Mesenchymal stem cell (in vitro differentiated cells and primary cell): ENCODE data around the gene SCRN2.
A peak's percentile ranks its signal among the peaks of the same experiment; 100 is the strongest.

Source experiments
- DNase-seq: peaks from one replicate; pipeline ENCODE4 v3.0.0-alpha.2; 2013
- H2AFZ ChIP-seq: one replicate; pipeline ENCODE4 v1.6.1; 2013; ENCODE audit warnings: low read depth, mild to moderate bottlenecking, control low read depth, inconsistent platforms, low read length, moderate library complexity
- H2AK5ac ChIP-seq: 2 replicates; pipeline ENCODE4 v1.6.1; 2013; ENCODE audit warnings: low read length, moderate library complexity, mild to moderate bottlenecking, inconsistent platforms; ENCODE audit not compliant: severe bottlenecking
- H2BK120ac ChIP-seq: one replicate; pipeline ENCODE4 v1.6.1; 2013; ENCODE audit warnings: low read depth, mild to moderate bottlenecking, inconsistent platforms, low read length, moderate library complexity
- H2BK12ac ChIP-seq, 2 experiments: one replicate each; pipeline ENCODE4 v1.6.1; 2013; ENCODE audit warnings: inconsistent platforms in 2 of 2, low read length in 2 of 2, mild to moderate bottlenecking in 2 of 2, moderate library complexity in 2 of 2, control low read depth in 1 of 2
- H2BK15ac ChIP-seq: one replicate; pipeline ENCODE4 v1.6.1; 2013; ENCODE audit warnings: mild to moderate bottlenecking, low read depth, inconsistent platforms; ENCODE audit not compliant: poor library complexity, severe bottlenecking
- H2BK5ac ChIP-seq: 2 replicates; pipeline ENCODE4 v1.6.1; 2013; ENCODE audit warnings: low read depth, mild to moderate bottlenecking, low read length, control low read depth, inconsistent platforms; ENCODE audit not compliant: poor library complexity, severe bottlenecking
- H3K14ac ChIP-seq, 2 experiments: one replicate each; pipeline ENCODE4 v1.6.1; 2013; ENCODE audit warnings: inconsistent platforms in 2 of 2, low read length in 2 of 2, control low read depth in 1 of 2, mild to moderate bottlenecking in 1 of 2, moderate library complexity in 1 of 2
- H3K18ac ChIP-seq, 2 experiments: one replicate each; pipeline ENCODE4 v1.6.1; 2013; ENCODE audit warnings: inconsistent platforms in 2 of 2, low read length in 2 of 2, control low read depth in 1 of 2, low read depth in 1 of 2, mild to moderate bottlenecking in 1 of 2
- H3K23ac ChIP-seq, 2 experiments: one replicate each; pipeline ENCODE4 v1.6.1; 2013; ENCODE audit warnings: inconsistent platforms in 2 of 2, low read length in 2 of 2, mild to moderate bottlenecking in 2 of 2, moderate library complexity in 2 of 2, control low read depth in 1 of 2
- H3K27ac ChIP-seq: 2 replicates; pipeline ENCODE4 v1.5.1; 2013; ENCODE audit warnings: mild to moderate bottlenecking, moderate library complexity, low read length, control low read depth, inconsistent platforms; ENCODE audit not compliant: poor library complexity, severe bottlenecking
- H3K27me3 ChIP-seq, 2 experiments: 2 replicates each; pipeline versions ENCODE4 v1.6.1 to v1.7.0; 2013; ENCODE audit warnings: low read length in 2 of 2, mild to moderate bottlenecking in 2 of 2, moderate library complexity in 2 of 2, control low read depth in 1 of 2, inconsistent platforms in 1 of 2; ENCODE audit not compliant: control insufficient read depth in 1 of 2, insufficient read depth in 1 of 2
- H3K36me3 ChIP-seq, 2 experiments: 2 replicates each; pipeline versions ENCODE4 v1.6.1 to v1.7.0; 2013; ENCODE audit warnings: low read length in 2 of 2, control low read depth in 1 of 2, inconsistent platforms in 1 of 2, low read depth in 1 of 2, mild to moderate bottlenecking in 1 of 2; ENCODE audit not compliant: insufficient read depth in 2 of 2, control insufficient read depth in 1 of 2
- H3K4ac ChIP-seq, 2 experiments: one replicate each; pipeline ENCODE4 v1.6.1; 2013; ENCODE audit warnings: inconsistent platforms in 2 of 2, low read length in 2 of 2, mild to moderate bottlenecking in 2 of 2, moderate library complexity in 2 of 2, control low read depth in 1 of 2, low read depth in 1 of 2
- H3K4me1 ChIP-seq: 2 replicates; pipeline ENCODE4 v1.6.1; 2013; ENCODE audit warnings: low read depth, low read length, control low read depth; ENCODE audit not compliant: control insufficient read depth, insufficient read depth
- H3K4me2 ChIP-seq: 2 replicates; pipeline ENCODE4 v1.6.1; 2013; ENCODE audit warnings: low read length, mild to moderate bottlenecking, inconsistent platforms; ENCODE audit not compliant: poor library complexity, severe bottlenecking
- H3K4me3 ChIP-seq, 2 experiments: 2 replicates each; pipeline versions ENCODE4 v1.5.1 to v1.7.0; 2013; ENCODE audit warnings: low read length in 2 of 2, mild to moderate bottlenecking in 2 of 2, control low read depth in 1 of 2, low read depth in 1 of 2; ENCODE audit not compliant: insufficient read depth in 1 of 2
- H3K79me1 ChIP-seq: replicated peaks from 2 replicates; pipeline ENCODE4 v1.6.1; 2013; ENCODE audit warnings: mild to moderate bottlenecking, control low read depth, low read length, inconsistent platforms; ENCODE audit not compliant: poor library complexity, severe bottlenecking
- H3K9ac ChIP-seq: 2 replicates; pipeline ENCODE4 v1.7.0; 2013; ENCODE audit warnings: mild to moderate bottlenecking, low read length, moderate library complexity
- H3K9me3 ChIP-seq: 2 replicates; pipeline ENCODE4 v1.7.0; 2013; ENCODE audit warnings: mild to moderate bottlenecking, low read length; ENCODE audit not compliant: control insufficient read depth
- H4K8ac ChIP-seq: one replicate; pipeline ENCODE4 v1.6.1; 2013; ENCODE audit warnings: inconsistent platforms, mild to moderate bottlenecking, low read length, moderate library complexity
- H4K91ac ChIP-seq: one replicate; pipeline ENCODE4 v1.6.1; 2013; ENCODE audit warnings: mild to moderate bottlenecking, low read length, inconsistent platforms
- WGBS: methylation state at CpG from one replicate; pipeline ENCODE4 v1.1.7; 2013; ENCODE audit warnings: mixed read lengths; 5-methylcytosine and 5-hydroxymethylcytosine counted together

Gene SCRN2

DNA sequence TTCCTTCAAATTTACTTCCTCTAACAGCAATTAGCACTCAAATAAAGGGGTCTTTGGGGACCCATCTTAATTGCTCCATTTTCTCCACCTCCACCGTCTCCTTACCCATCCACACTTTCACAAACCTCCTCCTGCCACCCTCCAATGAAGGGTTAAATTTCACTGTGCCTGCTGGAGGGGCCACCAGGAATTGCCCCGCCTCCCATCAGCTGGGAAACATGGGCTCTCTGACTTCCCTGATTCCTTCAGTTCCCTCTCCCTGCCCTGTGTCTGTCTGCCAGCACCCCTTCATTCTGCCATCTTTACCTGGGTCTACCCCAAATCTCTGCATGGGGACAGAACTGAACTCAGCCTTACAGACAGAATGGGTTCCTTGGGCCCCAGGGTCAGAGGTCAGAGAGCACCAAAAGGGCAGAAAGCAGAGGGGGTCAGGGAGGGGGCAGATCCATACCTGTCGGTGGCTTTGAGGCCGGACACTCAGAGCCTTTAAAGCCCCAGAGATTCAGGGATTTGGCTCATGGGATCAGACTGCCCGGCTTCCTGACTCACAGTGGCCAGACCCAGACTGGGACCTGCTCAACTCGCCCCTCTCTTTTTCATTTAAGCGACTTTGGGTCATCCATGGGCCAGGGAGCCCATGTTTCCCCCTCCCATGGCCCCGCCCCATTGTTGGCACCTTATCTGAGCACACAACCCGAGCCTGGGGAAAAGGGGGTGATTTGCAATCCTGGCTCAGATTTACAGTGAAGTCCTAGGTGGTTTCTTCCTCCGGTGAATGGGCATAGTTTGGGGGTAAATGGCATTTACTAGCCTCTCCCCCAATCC is 37.3 kb upstream of the SCRN2 start:
- H2BK15ac ChIP-seq, result peak overlapping the region; percentile 70
- peaks cover 19 to 77% of the 10 kb centered on the region in 2 experiments for H3K27me3 ChIP-seq
- H3K18ac ChIP-seq, result peak overlapping the region; percentile 34 to 81
- WGBS, result 54% methylated on average over 8 of the region's 10 CpGs
- no peak overlapping the region for H2AFZ ChIP-seq
- no peaks in the 10 kb centered on the region for H3K36me3 ChIP-seq
- peak overlapping the region; percentile 73 for H4K91ac ChIP-seq
- peak overlapping the region in 1 of 2 experiments; percentile 71 for H3K14ac ChIP-seq
- no peaks in the 10 kb centered on the region for H3K79me1 ChIP-seq
- peak overlapping the region; percentile 93 for H4K8ac ChIP-seq
- no peak overlapping the region for H3K27ac ChIP-seq
- H3K4me3 ChIP-seq, result no peak overlapping the region
- H3K9ac ChIP-seq, result no peak overlapping the region
- H2BK120ac ChIP-seq, result peak overlapping the region; percentile 80
- peak; percentile 29 for DNase-seq
- H3K23ac ChIP-seq, result peak overlapping the region in 1 of 2 experiments; percentile 9
- H2BK12ac ChIP-seq, result peak overlapping the region; percentile 79 to 96
- no peak overlapping the region for H2AK5ac ChIP-seq
- no peak overlapping the region for H2BK5ac ChIP-seq
- H3K9me3 ChIP-seq, result no peaks in the 10 kb centered on the region
- H3K4me2 ChIP-seq, result no peak overlapping the region
- peaks cover 9% of the 10 kb centered on the region for H3K4me1 ChIP-seq
- H3K4ac ChIP-seq, result peak overlapping the region; percentile 0 to 66

DNA sequence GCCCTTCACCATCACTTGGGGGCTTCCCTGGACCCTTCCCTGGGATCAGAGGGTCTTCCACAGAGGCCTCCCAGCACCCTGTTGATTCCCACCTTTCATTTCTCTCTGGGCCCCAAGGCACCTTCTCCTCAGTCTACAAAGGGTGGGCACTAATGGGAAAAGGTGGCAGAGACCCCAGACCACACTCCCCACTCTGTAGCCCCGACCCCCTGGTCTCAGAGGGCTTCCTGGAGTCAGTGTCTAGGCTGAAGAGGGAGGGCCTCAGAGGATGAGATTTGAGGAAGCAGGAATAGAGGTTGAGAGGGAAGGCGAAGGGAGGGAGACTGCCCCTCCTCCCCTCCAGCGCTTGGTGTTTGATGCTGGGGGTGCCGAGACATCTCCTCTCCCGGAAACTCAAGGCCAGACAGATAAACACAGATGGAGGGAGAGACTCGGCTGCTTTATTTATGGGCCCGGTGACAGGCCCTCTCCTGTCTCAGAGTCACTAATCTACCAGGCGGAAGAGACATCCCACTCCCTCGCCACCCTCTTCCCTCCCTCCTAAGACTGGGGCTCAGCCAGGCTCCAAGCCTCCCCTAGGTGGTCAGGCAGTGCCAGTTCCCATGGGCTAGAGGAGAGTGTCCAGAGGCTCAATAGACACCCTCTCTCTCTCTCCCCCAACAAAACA is 36.4 kb upstream of the SCRN2 start:
- Histone ChIP-seq H3K79me1 (no peaks in the 10 kb centered on the region), H3K9me3 (no peaks in the 10 kb centered on the region)

GRCh38 chr17:47875011-47875985 is 34.2 kb upstream of the SCRN2 start:
- Histone ChIP-seq H2AFZ (no peak overlapping the region), H3K18ac (no peak overlapping the region), H3K23ac (no peak overlapping the region), H3K9me3 (no peaks in the 10 kb centered on the region), H3K36me3 (no peaks in the 10 kb centered on the region), H2BK15ac (peak overlapping the region; percentile 74), H3K27me3 (peaks cover 48 to 81% of the 10 kb centered on the region in 2 experiments), H4K91ac (peak overlapping the region; percentile 64), H3K4me3 (no peak overlapping the region), H2BK12ac (peak overlapping the region; percentile 72), H3K79me1 (no peaks in the 10 kb centered on the region), H3K4me1 (peaks cover 20% of the 10 kb centered on the region), H2BK5ac (no peak overlapping the region), H2BK120ac (no peak overlapping the region), H3K14ac (peak overlapping the region in 1 of 2 experiments; percentile 23), H3K27ac (no peak overlapping the region), H3K4ac (peak overlapping the region in 1 of 2 experiments; percentile 50), H4K8ac (peak overlapping the region; percentile 36), H3K4me2 (no peak overlapping the region), H2AK5ac (no peak overlapping the region), H3K9ac (no peak overlapping the region)
- no peak for DNase-seq
- 59% methylated on average over 11 of the region's 11 CpGs for WGBS

More for the DNA sequence above, 36.4 kb upstream of the SCRN2 start:
- Histone ChIP-seq H2BK5ac (no peak overlapping the region), H3K4me2 (no peak overlapping the region), H3K9ac (no peak overlapping the region), H3K4me1 (peaks cover 15% of the 10 kb centered on the region), H4K91ac (peak overlapping the region; percentile 70), H4K8ac (peak overlapping the region; percentile 69), H3K4me3 (no peak overlapping the region), H3K27me3 (peaks cover 29 to 77% of the 10 kb centered on the region in 2 experiments), H3K36me3 (no peaks in the 10 kb centered on the region), H3K4ac (peak overlapping the region; percentile 81 to 89), H2AK5ac (no peak overlapping the region), H3K18ac (peak overlapping the region; percentile 71 to 87), H2AFZ (no peak overlapping the region), H3K14ac (peak overlapping the region in 1 of 2 experiments; percentile 44), H3K23ac (peak overlapping the region in 1 of 2 experiments; percentile 20), H3K27ac (no peak overlapping the region), H2BK15ac (peak overlapping the region; percentile 73), H2BK12ac (peak overlapping the region; percentile 75 to 92), H2BK120ac (peak overlapping the region; percentile 86)
- peak; percentile 66 for DNase-seq
- WGBS, result 4% methylated on average over 8 of the region's 9 CpGs
